ENCODE results near the gene CTSA.

The CTSA gene

DNA sequence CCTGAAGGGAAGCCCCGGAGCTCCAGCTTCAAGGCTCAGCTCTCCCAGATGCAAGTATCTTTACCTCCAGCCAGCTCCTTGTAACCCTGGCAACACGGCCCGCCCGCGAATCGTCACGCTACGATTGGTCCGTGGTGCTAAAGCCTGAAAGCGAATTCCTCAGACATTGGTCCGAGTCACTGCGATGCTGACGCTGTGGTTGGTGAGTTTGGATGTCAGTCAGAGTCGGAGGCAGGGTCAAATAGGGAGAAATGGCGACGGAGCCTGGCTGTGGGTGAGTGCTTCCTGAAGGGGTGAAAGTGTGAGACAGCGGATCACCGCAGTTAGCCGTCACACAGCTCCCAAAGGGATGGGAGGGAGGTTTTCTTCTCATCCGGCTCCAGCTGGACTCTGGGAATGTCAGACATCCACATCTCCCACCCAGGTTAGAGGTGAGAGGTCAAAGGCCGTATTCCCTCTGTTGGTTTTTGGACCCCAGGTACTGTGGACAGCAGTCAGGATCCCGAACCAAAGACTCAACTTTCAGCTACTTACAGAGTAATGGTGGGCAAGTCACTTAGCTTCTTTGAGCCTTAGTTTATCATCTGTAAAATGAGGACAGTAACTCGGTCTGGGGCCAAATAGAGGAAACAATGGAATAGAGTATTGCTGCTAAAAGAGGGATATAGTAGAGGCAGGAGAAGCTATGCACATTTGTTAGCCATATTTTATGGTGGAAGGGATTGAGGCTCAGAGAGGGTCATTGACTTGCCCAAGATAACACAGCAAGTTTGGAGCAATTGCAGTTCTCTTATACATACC lies 9.9 kb upstream of the CTSA start, which contains the start of gene ZSWIM1:
Gene ZSWIM1 (plus strand): TSS at position 240 of the 801 bp plus-strand sequence. CDS start 1,366 bp downstream, outside the sequence.
- TF ChIP-seq, protein P1, sequence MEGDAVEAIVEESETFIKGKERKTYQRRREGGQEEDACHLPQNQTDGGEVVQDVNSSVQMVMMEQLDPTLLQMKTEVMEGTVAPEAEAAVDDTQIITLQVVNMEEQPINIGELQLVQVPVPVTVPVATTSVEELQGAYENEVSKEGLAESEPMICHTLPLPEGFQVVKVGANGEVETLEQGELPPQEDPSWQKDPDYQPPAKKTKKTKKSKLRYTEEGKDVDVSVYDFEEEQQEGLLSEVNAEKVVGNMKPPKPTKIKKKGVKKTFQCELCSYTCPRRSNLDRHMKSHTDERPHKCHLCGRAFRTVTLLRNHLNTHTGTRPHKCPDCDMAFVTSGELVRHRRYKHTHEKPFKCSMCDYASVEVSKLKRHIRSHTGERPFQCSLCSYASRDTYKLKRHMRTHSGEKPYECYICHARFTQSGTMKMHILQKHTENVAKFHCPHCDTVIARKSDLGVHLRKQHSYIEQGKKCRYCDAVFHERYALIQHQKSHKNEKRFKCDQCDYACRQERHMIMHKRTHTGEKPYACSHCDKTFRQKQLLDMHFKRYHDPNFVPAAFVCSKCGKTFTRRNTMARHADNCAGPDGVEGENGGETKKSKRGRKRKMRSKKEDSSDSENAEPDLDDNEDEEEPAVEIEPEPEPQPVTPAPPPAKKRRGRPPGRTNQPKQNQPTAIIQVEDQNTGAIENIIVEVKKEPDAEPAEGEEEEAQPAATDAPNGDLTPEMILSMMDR (conservative IDR thresholded peaks at IDR 0.05): no peak
- no peak for TF ChIP-seq ZFX (IDR thresholded peaks at IDR 0.05)
- peak within 1 kb of the TSS; percentile 75 for H3K27ac ChIP-seq

- no peak overlapping the region for H3K27ac ChIP-seq
- TF ChIP-seq ZFX (IDR thresholded peaks at IDR 0.05): no peak
- TF ChIP-seq, protein P1 (conservative IDR thresholded peaks at IDR 0.05): no peak
These were observed 8.6 kb upstream of the CTSA start for GRCh38 chr20:45882469-45883099.

GRCh38 chr20:45883100-45883469 lies 8.1 kb upstream of the CTSA start:
- TF ChIP-seq, protein P1 (conservative IDR thresholded peaks at IDR 0.05): no peak
- TF ChIP-seq ZFX (IDR thresholded peaks at IDR 0.05): no peak
- no peak overlapping the region for H3K27ac ChIP-seq

DNA sequence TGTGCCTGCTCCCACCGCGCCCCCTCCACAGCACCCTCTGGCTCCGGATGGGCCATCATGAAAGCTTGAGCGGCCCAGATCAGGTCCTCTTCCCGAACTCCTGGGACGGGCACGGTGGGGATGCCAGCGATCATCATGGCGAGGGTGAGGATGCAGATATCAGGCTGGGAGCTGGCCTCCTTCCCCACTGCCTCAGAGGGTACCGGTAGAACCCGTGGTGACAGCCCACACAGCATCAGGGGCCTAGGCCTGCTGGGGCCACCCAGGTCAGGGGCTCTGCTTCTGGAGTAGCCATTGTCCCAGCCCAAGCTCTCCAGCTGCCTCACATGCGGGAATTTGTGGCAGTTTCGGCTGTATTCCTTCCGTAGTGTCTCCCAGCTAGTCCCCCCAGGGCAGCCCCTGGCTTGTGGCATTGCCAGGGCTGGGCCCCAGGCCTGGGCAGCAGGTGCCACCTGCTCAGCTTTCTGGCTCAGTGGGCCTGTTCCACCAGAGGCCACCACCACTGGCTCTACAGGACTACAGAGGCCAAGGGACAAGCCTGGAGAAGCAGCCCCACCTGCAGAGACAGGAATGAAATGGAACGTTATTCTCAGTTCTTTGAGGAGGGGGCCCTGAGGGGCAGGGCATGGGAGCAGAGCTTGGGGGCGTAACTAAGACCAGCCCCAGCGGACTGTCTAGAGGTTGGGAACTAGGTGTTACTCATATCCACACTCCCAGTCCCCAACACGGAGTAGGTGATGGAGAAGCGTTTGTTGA lies 4.4 kb upstream of the CTSA start:
- TF ChIP-seq ZFX (IDR thresholded peaks at IDR 0.05): no peak
- TF ChIP-seq, protein P1 (conservative IDR thresholded peaks at IDR 0.05): no peak
- H3K27ac ChIP-seq: no peak overlapping the region

GRCh38 chr20:45887346-45887715 lies 3.8 kb upstream of the CTSA start, which contains the start of gene SPATA25:
SPATA25 (minus strand) TSS chr20:45887622; CDS start chr20:45887590, 32 bp downstream.
- H3K27ac ChIP-seq: no peak within 1 kb of the TSS
- TF ChIP-seq, protein P1 (conservative IDR thresholded peaks at IDR 0.05): no peak
- TF ChIP-seq ZFX (IDR thresholded peaks at IDR 0.05): no peak

DNA sequence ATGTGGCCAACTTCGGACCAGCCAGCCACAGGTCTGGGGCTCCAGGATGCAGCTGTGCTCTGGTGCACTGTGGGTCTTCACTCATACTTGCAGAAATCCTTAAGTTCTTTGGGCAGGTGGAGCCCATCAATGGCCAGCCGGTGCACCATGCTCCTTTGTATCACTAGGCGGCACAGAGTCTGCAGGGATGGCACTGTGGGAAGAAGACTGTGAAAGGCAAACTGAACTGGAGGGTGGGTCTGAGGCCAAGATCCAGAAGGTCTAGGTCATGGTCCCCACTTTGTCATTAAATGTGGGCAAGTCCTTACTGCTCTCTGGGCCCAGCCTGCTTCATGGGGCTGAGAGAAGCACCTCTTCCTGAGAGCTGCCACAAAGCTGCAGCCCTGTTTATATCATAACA lies 2.5 kb upstream of the CTSA start:
- H3K27ac ChIP-seq: no peak overlapping the region
- TF ChIP-seq, protein P1 (conservative IDR thresholded peaks at IDR 0.05): no peak
- no peak for TF ChIP-seq ZFX (IDR thresholded peaks at IDR 0.05)

All from C4-2B (cell line).